GM12878 (cell line): ENCODE data around the gene PCED1B. TPM values are rescaled to one million over a fixed set of nuclear protein-coding genes. Genes with fewer than 3 reads are reported as not detected.

ENCODE experiments used
- ATAC-seq: fragments of 200-7000 bp; cut with Tn5 transposase; 3 replicates; pipeline ENCODE4 v1.9.1; 2020; ENCODE audit warnings: mild to moderate bottlenecking, moderate library complexity
- BruUV-seq: library from RNA; stranded (reverse); fragments of 400-500 nt; replicated peaks from 2 replicates; lab custom pipeline; 2021; lab: Mats Ljungman, UMichigan
- CTCF ChIA-PET: fragments of 300-600 bp; sonication (Branson Sonifier 250); formaldehyde crosslinking; extraction: SDS; loops from one replicate; lab custom pipeline; 2021; ENCODE audit warnings: inconsistent platforms; lab: Yijun Ruan, JAX
- POLR2A ChIA-PET: fragments of 350-600 bp; formaldehyde crosslinking; extraction: SDS; loops from one replicate; lab custom pipeline; 2021; ENCODE audit warnings: inconsistent platforms; lab: Charles Lee
- RAD21 ChIA-PET: fragments of 300-600 bp; sonication (Branson Sonifier 250); formaldehyde crosslinking; loops from one replicate; lab custom pipeline; 2023; ENCODE audit warnings: antibody characterized with exemption; ENCODE audit not compliant: unreplicated experiment; lab: Charles Lee
- SMC1A ChIA-PET: fragments of 300-600 bp; sonication (Branson Sonifier 250); formaldehyde crosslinking; loops from one replicate; lab custom pipeline; 2023; ENCODE audit not compliant: unreplicated experiment, uncharacterized antibody; lab: Charles Lee
- DNase-seq: peaks from one replicate; pipeline ENCODE4 v3.0.0-alpha.2; 2011; ENCODE audit warnings: low read depth, low spot score
- FAIRE-seq: peaks from 3 replicates; lab custom pipeline; 2011; peaks lifted over from hg19 to GRCh38; lab: Jason Lieb, UNC
- H2AFZ ChIP-seq: 2 replicates; pipeline ENCODE4 v1.6.0; 2011; ENCODE audit warnings: low read depth, low read length, control low read depth; ENCODE audit not compliant: control insufficient read depth
- H3K27ac ChIP-seq: 2 replicates; pipeline ENCODE4 v1.5.1; 2011; ENCODE audit warnings: control low read depth; ENCODE audit not compliant: control insufficient read depth, insufficient read depth
- H3K27me3 ChIP-seq, 2 experiments: replicated peaks in 1 of 2; 2 replicates each; pipeline versions ENCODE4 v1.6.0 to v1.6.1; 2011; ENCODE audit warnings: low read length in 1 of 2; ENCODE audit not compliant: control insufficient read depth in 2 of 2, insufficient read depth in 2 of 2
- H3K36me3 ChIP-seq, 2 experiments: 2 replicates each; pipeline ENCODE4 v1.5.1; 2011; ENCODE audit warnings: low read length in 1 of 2; ENCODE audit not compliant: control insufficient read depth in 2 of 2, insufficient read depth in 2 of 2
- H3K4me1 ChIP-seq: 2 replicates; pipeline ENCODE4 v1.6.1; 2011; ENCODE audit warnings: mild to moderate bottlenecking, low read length, moderate library complexity, mixed read lengths; ENCODE audit not compliant: control insufficient read depth, insufficient read depth
- H3K4me2 ChIP-seq: 2 replicates; pipeline ENCODE4 v1.6.0; 2011; ENCODE audit warnings: control low read depth; ENCODE audit not compliant: control insufficient read depth, insufficient read depth
- H3K4me3 ChIP-seq: fragments of 200-600 bp; sonication (generic); 2 replicates; pipeline ENCODE4 v1.5.1; 2016
- H3K79me2 ChIP-seq: 2 replicates; pipeline ENCODE4 v1.6.0; 2011; ENCODE audit warnings: low read length; ENCODE audit not compliant: control insufficient read depth, insufficient read depth
- H3K9ac ChIP-seq: 2 replicates; pipeline ENCODE4 v1.8.0; 2011; ENCODE audit warnings: low read length, control low read depth, mixed read lengths; ENCODE audit not compliant: control insufficient read depth, insufficient read depth
- H3K9me3 ChIP-seq: replicated peaks from 3 replicates; pipeline ENCODE4 v1.5.1; 2011; ENCODE audit warnings: mild to moderate bottlenecking, low read length; ENCODE audit not compliant: control insufficient read depth, insufficient read depth
- H4K20me1 ChIP-seq: 2 replicates; pipeline ENCODE4 v1.6.0; 2011; ENCODE audit not compliant: control insufficient read depth, insufficient read depth
- CBFB ChIP-seq: IDR thresholded peaks from 2 replicates; pipeline ENCODE4 v1.6.1; 2016; ENCODE audit warnings: antibody characterized with exemption, low read depth
- CBX3 ChIP-seq: fragments of 200-600 bp; sonication (generic); IDR thresholded peaks from 2 replicates; pipeline ENCODE4 v1.6.1; 2016; ENCODE audit warnings: low read depth, borderline replicate concordance
- CTCF ChIP-seq, 3 experiments: IDR thresholded peaks in 2 of 3; conservative IDR thresholded peaks in 1 of 3; 2 replicates each; pipeline ENCODE4 v1.5.1; 2011; ENCODE audit warnings: low read depth in 3 of 3, low read length in 3 of 3, mild to moderate bottlenecking in 3 of 3, control low read depth in 2 of 3, moderate library complexity in 2 of 3, inconsistent platforms in 1 of 3, mixed read lengths in 1 of 3; ENCODE audit not compliant: control insufficient read depth in 2 of 3, insufficient read depth in 1 of 3; ENCODE audit errors: extremely low read depth in 1 of 3
- ELK1 ChIP-seq: IDR thresholded peaks from 2 replicates; pipeline ENCODE4 v1.6.1; 2012; ENCODE audit warnings: low read depth, low read length, improper control_type of control experiment
- ETV6 ChIP-seq, 2 experiments: fragments of 450-650 bp in 1 of 2; IDR thresholded peaks in 1 of 2; conservative IDR thresholded peaks in 1 of 2; 2 replicates each; pipeline ENCODE4 v1.6.1; 2014; ENCODE audit warnings: antibody characterized with exemption in 1 of 2, borderline replicate concordance in 1 of 2, low read depth in 1 of 2, mild to moderate bottlenecking in 1 of 2, moderate library complexity in 1 of 2
- FOXK2 ChIP-seq: fragments of 450-650 bp; IDR thresholded peaks from 2 replicates; pipeline ENCODE4 v1.6.1; 2017; ENCODE audit warnings: mild to moderate bottlenecking, moderate library complexity
- HDAC6 ChIP-seq: fragments of 200-600 bp; sonication (generic); IDR thresholded peaks from one replicate; pipeline ENCODE4 v1.8.0; 2017; ENCODE audit warnings: antibody characterized with exemption; ENCODE audit not compliant: unreplicated experiment
- IRF5 ChIP-seq: fragments of 450-650 bp; IDR thresholded peaks from 2 replicates; pipeline ENCODE4 v1.6.1; 2017; ENCODE audit warnings: borderline replicate concordance
- LARP7 ChIP-seq: fragments of 450-650 bp; IDR thresholded peaks from 2 replicates; pipeline ENCODE4 v1.6.1; 2017; ENCODE audit warnings: mild to moderate bottlenecking
- PAX8 ChIP-seq: fragments of 450-650 bp; IDR thresholded peaks from 2 replicates; pipeline ENCODE4 v1.6.1; 2017; ENCODE audit warnings: mild to moderate bottlenecking, moderate library complexity
- TCF12 ChIP-seq: IDR thresholded peaks from 2 replicates; pipeline ENCODE4 v1.6.1; 2011; ENCODE audit warnings: low read depth, mild to moderate bottlenecking, low read length
- TCF3 ChIP-seq: IDR thresholded peaks from 2 replicates; pipeline ENCODE4 v1.6.1; 2012; ENCODE audit warnings: low read depth, mild to moderate bottlenecking, low read length, borderline replicate concordance; ENCODE audit not compliant: insufficient read depth
- USF2 ChIP-seq: IDR thresholded peaks from 2 replicates; pipeline ENCODE4 v1.6.1; 2011; ENCODE audit warnings: low read depth, low read length, improper control_type of control experiment, borderline replicate concordance
- ZBTB4 ChIP-seq: fragments of 450-650 bp; formaldehyde crosslinking; IDR thresholded peaks from 2 replicates; pipeline ENCODE4 v1.4.0; 2022; ENCODE audit warnings: mild to moderate bottlenecking, moderate library complexity
- WGBS: methylation state at CpG from one replicate; pipeline ENCODE4 v1.1.6; 2016; ENCODE audit warnings: low lambda C conversion rate; ENCODE audit not compliant: insufficient replicate concordance, insufficient coverage; ENCODE audit errors: missing lambda C conversion rate; 5-methylcytosine and 5-hydroxymethylcytosine counted together
- in situ Hi-C: fragments of 300-500 bp; cut with MboI; formaldehyde crosslinking; loops from 9 replicates; pipeline ENCODE4 v1.14.3; 2018; ENCODE audit warnings: mixed read lengths
- intact Hi-C: fragments of 100-400 bp; cut with micrococcal nuclease; formaldehyde crosslinking; loops from one replicate; pipeline ENCODE4 v1.14.2; 2022; ENCODE audit not compliant: unreplicated experiment
- polyA plus RNA-seq, 11 experiments: library from polyadenylated mRNA; depleted of rRNA in 4 of 11; unstranded in 6 of 11; stranded (reverse) in 5 of 11; fragments of >200 nt; fragmentation: Nextera tagmentation in 4 of 11; fragmentation: Illumina TruSeq in 1 of 11; extraction: Ambion mirVana in 4 of 11; extraction: Trizol in 1 of 11; gene quantifications; 1 replicate in 1 of 11; 2 replicates in 10 of 11; pipeline versions ENCODE4 v1.2.1 to v1.2.3, GENCODE V29; 2011 to 2016; ENCODE audit warnings: inconsistent platforms in 2 of 11, missing spikeins in 2 of 11, low read depth in 1 of 11
- total RNA-seq, 4 experiments: library from RNA; depleted of rRNA in 3 of 4; stranded (reverse); fragments of >200 nt in 3 of 4; fragmentation: Illumina TruSeq in 1 of 4; extraction: Trizol in 1 of 4; gene quantifications; 2 replicates each; pipeline versions ENCODE4 v1.2.1 to v1.2.3, GENCODE V29; 2013 to 2021

Gene PCED1B
- total and polyA plus RNA-seq, 10 of the 15 experiments (the other 5 are each of a cell fraction or from before 2014, with no cell fraction given): 0.80 to 8.8 (median 3.0) TPM

- no peak for TF ChIP-seq TCF12
These were observed 76.8 kb downstream of the PCED1B start (continued) for GRCh38 chr12:47156167-47156736.

GRCh38 chr12:47158792-47159191 lies 79.4 kb downstream of the PCED1B start:
- BruUV-seq: no TSS peak
- ChIA-PET POLR2A (no interaction called here), SMC1A (no interaction called here), RAD21 (no interaction called here), CTCF (interaction anchor here (0.6 kb wide), 1 partner anchor 89 kb away, joined by 3 read pairs; no protein-coding TSS in a partner anchor)
- H3K27me3 ChIP-seq: no peaks in the 10 kb centered on the region
- H3K4me3 ChIP-seq: no peak overlapping the region
- no peaks in the 10 kb centered on the region for H3K79me2 ChIP-seq
- no peak overlapping the region for H3K27ac ChIP-seq
- DNase-seq (no peak), ATAC-seq (no peak), FAIRE-seq (no peak)
- no peaks in the 10 kb centered on the region for H4K20me1 ChIP-seq
- H3K9ac ChIP-seq: no peak overlapping the region
- no peak overlapping the region for H3K4me2 ChIP-seq
- H3K36me3 ChIP-seq: no peaks in the 10 kb centered on the region
- no peaks in the 10 kb centered on the region for H3K4me1 ChIP-seq
- in situ Hi-C loops: no loop called here
- intact Hi-C loops: no loop called here
- 82% methylated on average over 1 of the region's 1 CpG for WGBS
- no peak overlapping the region for H2AFZ ChIP-seq
- H3K9me3 ChIP-seq: no peaks in the 10 kb centered on the region
- TF ChIP-seq ETV6 (conservative IDR thresholded peaks at IDR 0.05 in 1 of 2, IDR thresholded peaks at IDR 0.05 in 1 of 2; ENCODE audit: borderline replicate concordance in 1 of 2, low read depth in 1 of 2): no peak
- TF ChIP-seq ZBTB4 (CRISPR knock-in tag): no peak
- TF ChIP-seq CBFB: no peak
- TF ChIP-seq TCF3: no peak
- no peak for TF ChIP-seq CTCF (IDR thresholded peaks at IDR 0.05 in 2 of 3, conservative IDR thresholded peaks at IDR 0.05 in 1 of 3; ENCODE audit: control insufficient read depth in 2 of 3, extremely low read depth in 1 of 3, insufficient read depth in 1 of 3, low read depth in 3 of 3, low read length in 3 of 3)
- no peak for TF ChIP-seq ELK1
- TF ChIP-seq IRF5: no peak
- no peak for TF ChIP-seq LARP7
- no peak for TF ChIP-seq FOXK2
- TF ChIP-seq USF2: no peak
- no peak for TF ChIP-seq HDAC6
- no peak for TF ChIP-seq CBX3
- TF ChIP-seq PAX8: no peak
